GM13977 (cell line): Measurements from ENCODE around the gene PCDH9.
A peak's percentile ranks its signal among the peaks of the same experiment; 100 is the strongest.

ENCODE experiments used
- DNase-seq: peaks from one replicate; pipeline ENCODE4 v3.0.0; 2012; ENCODE audit warnings: low spot score
- CTCF ChIP-seq: IDR thresholded peaks from 2 replicates; pipeline ENCODE4 v1.5.1; 2012; ENCODE audit warnings: mild to moderate bottlenecking, control low read depth; ENCODE audit not compliant: insufficient read depth; ENCODE audit errors: extremely low read depth, missing control alignments
- in situ Hi-C: fragments of 300-500 bp; cut with MboI; formaldehyde crosslinking; loops from one replicate; pipeline ENCODE4 v1.12.0; 2022; ENCODE audit warnings: low sequenced_read_pairs, low pct_unique_long_range_greater_than_20kb, mixed read lengths, inconsistent platforms; ENCODE audit not compliant: unreplicated experiment

The PCDH9 gene

GRCh38 chr13:67229481-67230403, at the start of gene PCDH9:
Gene PCDH9, minus strand, starts transcription at chr13:67230336. Its CDS starts 1,896 bp downstream, at chr13:67228440.
- TF ChIP-seq CTCF = no peak
- peak; percentile 12 for DNase-seq
- in situ Hi-C loops = no loop called here

GRCh38 chr13:67278235-67278634, 48.1 kb upstream of the PCDH9 start:
- no peak for TF ChIP-seq CTCF
- in situ Hi-C loops = no loop called here
- no peak for DNase-seq

GRCh38 chr13:67277581-67277980, 47.4 kb upstream of the PCDH9 start:
- in situ Hi-C loops = no loop called here
- DNase-seq = no peak
- no peak for TF ChIP-seq CTCF

GRCh38 chr13:67275351-67275960, 45.3 kb upstream of the PCDH9 start:
- no peak for DNase-seq
- no peak for TF ChIP-seq CTCF
- in situ Hi-C loops = no loop called here

GRCh38 chr13:67273001-67273400, 42.9 kb upstream of the PCDH9 start:
- in situ Hi-C loops = no loop called here
- no peak for DNase-seq
- TF ChIP-seq CTCF = no peak

- in situ Hi-C loops = no loop called here
- no peak for TF ChIP-seq CTCF
- DNase-seq = no peak
Measured at GRCh38 chr13:67267136-67267535, 37.0 kb upstream of the PCDH9 start.
